ENCODE results near the gene BIN1. TPM values are rescaled to one million over a fixed set of nuclear protein-coding genes. Genes with fewer than 3 reads are reported as not detected.

Gene BIN1
- total RNA-seq, 2 experiments from 2014 or later: 1.5 to 14.1 TPM

DNA sequence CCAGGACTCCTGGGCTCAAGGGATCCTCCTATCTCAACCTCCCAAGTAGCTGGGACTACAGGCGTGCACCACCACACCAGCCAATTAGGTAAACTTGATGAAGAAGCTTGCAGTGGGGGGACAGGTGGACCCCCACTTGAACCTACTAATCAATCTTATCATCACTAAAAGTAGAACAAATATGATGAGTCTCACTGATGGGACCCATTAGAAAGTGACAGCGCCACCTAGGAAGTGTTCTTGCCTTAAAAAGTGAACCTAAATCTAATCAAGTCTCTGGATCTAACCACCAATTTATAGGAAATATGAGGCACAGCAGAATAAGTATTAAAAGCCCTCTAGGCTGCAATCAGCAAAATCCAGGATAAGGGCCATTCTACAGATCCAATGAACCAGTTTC is 79.2 kb downstream of the BIN1 start:
- POLR2A ChIA-PET: no interaction called here
- Histone ChIP-seq H3K4me1 (ENCODE audit: insufficient read depth, low read length, poor library complexity, severe bottlenecking) (no peaks in the 10 kb centered on the region), H3K4me2 (ENCODE audit: low read length) (no peak overlapping the region), H3K4me3 (ENCODE audit: low read depth, low read length, poor library complexity, severe bottlenecking) (no peak overlapping the region), H2AFZ (ENCODE audit: low read length) (no peak overlapping the region), H3K9me2 (ENCODE audit: insufficient read depth, low read length) (no peaks in the 10 kb centered on the region), H3K27ac (ENCODE audit: low read depth, low read length, poor library complexity, severe bottlenecking) (no peak overlapping the region), H3K79me2 (ENCODE audit: insufficient read depth, low read depth, low read length) (no peaks in the 10 kb centered on the region), H3K9me3 (ENCODE audit: low read length) (no peaks in the 10 kb centered on the region), H4K20me1 (ENCODE audit: insufficient read depth, low read length) (no peaks in the 10 kb centered on the region), H3K36me3 (ENCODE audit: insufficient read depth, low read length) (no peaks in the 10 kb centered on the region)
- CTCF ChIA-PET (ENCODE audit: unreplicated experiment): no interaction called here
- intact Hi-C loops (cut with micrococcal nuclease; ENCODE audit: unreplicated experiment): no loop called here
- DNase-seq (ENCODE audit: low spot score): peak; percentile 6
- no TSS peak for BruUV-seq (replicated peaks)
- TF ChIP-seq EZH2phosphoT487 (IDR thresholded peaks at IDR 0.05; ENCODE audit: borderline replicate concordance, low read depth, low read length): no peak
- TF ChIP-seq, protein P1, sequence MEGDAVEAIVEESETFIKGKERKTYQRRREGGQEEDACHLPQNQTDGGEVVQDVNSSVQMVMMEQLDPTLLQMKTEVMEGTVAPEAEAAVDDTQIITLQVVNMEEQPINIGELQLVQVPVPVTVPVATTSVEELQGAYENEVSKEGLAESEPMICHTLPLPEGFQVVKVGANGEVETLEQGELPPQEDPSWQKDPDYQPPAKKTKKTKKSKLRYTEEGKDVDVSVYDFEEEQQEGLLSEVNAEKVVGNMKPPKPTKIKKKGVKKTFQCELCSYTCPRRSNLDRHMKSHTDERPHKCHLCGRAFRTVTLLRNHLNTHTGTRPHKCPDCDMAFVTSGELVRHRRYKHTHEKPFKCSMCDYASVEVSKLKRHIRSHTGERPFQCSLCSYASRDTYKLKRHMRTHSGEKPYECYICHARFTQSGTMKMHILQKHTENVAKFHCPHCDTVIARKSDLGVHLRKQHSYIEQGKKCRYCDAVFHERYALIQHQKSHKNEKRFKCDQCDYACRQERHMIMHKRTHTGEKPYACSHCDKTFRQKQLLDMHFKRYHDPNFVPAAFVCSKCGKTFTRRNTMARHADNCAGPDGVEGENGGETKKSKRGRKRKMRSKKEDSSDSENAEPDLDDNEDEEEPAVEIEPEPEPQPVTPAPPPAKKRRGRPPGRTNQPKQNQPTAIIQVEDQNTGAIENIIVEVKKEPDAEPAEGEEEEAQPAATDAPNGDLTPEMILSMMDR (conservative IDR thresholded peaks at IDR 0.05; ENCODE audit: low read length): peak; percentile 66

DNA sequence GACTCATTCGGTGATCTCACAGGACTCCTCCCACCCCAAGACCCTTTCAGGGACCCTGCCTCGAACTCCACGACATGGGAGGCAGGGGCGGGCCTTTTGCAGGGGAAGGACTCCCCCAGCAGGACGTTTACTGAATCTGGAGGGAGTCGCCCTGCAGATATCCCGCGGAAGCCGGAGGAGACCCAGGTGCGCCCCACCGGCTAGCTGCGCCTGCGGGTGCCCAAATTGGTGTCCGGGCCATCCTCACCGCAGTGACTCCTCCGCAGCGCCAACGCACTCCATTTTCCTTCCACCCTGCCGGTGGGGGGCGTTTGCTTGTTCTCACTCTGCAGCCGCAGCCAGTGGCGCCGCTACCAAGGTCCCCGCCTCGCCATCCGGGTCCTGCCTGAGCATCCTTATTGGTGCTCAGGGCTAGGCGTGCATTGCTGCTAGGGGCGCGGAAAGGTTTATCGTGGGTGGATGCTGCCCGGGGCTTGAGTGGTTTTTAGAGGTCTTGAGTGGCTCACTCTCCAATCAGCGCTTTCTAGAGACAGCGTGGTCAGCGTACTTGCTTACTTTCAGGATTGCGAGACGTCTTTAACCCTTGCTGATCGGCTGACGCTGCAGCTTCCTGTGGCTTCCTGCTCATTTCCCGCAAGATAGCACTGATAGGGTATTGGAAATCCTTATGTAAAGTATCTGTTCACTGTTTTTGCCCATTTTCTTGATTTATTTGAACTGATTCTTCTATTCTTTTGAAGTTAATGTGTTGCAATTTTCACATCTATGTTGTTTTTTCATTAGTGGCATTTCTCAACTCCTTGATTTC is 81.4 kb downstream of the BIN1 start:
- Histone ChIP-seq H3K27ac (ENCODE audit: low read depth, low read length, poor library complexity, severe bottlenecking) (no peak overlapping the region), H4K20me1 (ENCODE audit: insufficient read depth, low read length) (no peaks in the 10 kb centered on the region), H3K36me3 (ENCODE audit: insufficient read depth, low read length) (no peaks in the 10 kb centered on the region), H3K4me2 (ENCODE audit: low read length) (peak overlapping the region; percentile 30), H3K9me2 (ENCODE audit: insufficient read depth, low read length) (no peaks in the 10 kb centered on the region), H3K4me1 (ENCODE audit: insufficient read depth, low read length, poor library complexity, severe bottlenecking) (no peaks in the 10 kb centered on the region), H3K9me3 (ENCODE audit: low read length) (no peaks in the 10 kb centered on the region), H2AFZ (ENCODE audit: low read length) (peak overlapping the region; percentile 85), H3K4me3 (ENCODE audit: low read depth, low read length, poor library complexity, severe bottlenecking) (peak overlapping the region; percentile 49), H3K79me2 (ENCODE audit: insufficient read depth, low read depth, low read length) (no peaks in the 10 kb centered on the region)
- peak; percentile 29 for DNase-seq (ENCODE audit: low spot score)
- intact Hi-C loops (cut with micrococcal nuclease; ENCODE audit: unreplicated experiment): no loop called here
- no peak for TF ChIP-seq EZH2phosphoT487 (IDR thresholded peaks at IDR 0.05; ENCODE audit: borderline replicate concordance, low read depth, low read length)
- TF ChIP-seq, protein P1 (conservative IDR thresholded peaks at IDR 0.05; ENCODE audit: low read length): peak; percentile 46
- no TSS peak for BruUV-seq (replicated peaks)
- CTCF ChIA-PET (ENCODE audit: unreplicated experiment): no interaction called here
- POLR2A ChIA-PET: no interaction called here

DNA sequence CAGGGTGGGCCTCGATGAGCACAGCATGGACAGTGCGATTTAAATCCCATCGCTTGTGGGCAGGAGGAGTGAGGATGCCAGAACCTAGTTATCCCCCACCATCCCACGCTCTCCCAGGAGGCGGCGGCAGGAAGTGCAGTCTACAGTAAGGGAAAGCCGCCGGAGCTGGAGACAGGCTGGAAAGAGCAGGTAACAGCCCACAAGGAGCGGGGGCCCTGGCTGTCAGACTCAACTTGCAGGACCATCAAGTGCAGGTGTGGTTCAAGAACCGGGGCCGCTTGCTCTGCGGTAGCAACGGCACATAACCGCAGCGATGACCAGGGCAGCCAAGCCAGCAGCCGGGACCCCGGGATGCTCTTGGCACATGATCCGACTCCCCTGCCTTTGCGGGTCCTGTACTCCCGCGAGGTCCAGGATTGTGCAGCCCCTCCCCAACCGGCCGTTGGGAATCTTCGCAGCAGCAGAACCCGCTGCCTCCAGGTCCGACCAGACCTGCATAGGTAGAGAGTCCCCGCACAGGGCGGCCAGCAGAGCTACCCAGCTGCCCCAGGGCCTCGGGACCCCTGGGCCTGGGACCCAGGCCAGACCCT is 82.1 kb downstream of the BIN1 start:
- no peaks in the 10 kb centered on the region for H3K9me2 ChIP-seq (ENCODE audit: insufficient read depth, low read length)
- no peak overlapping the region for H3K4me2 ChIP-seq (ENCODE audit: low read length)
- CTCF ChIA-PET (ENCODE audit: unreplicated experiment): no interaction called here
- TF ChIP-seq EZH2phosphoT487 (IDR thresholded peaks at IDR 0.05; ENCODE audit: borderline replicate concordance, low read depth, low read length): no peak
- TF ChIP-seq, protein P1 (conservative IDR thresholded peaks at IDR 0.05; ENCODE audit: low read length): no peak
- no TSS peak for BruUV-seq (replicated peaks)
- POLR2A ChIA-PET: no interaction called here
- no peak for DNase-seq (ENCODE audit: low spot score)
- no peak overlapping the region for H3K27ac ChIP-seq (ENCODE audit: low read depth, low read length, poor library complexity, severe bottlenecking)
- H4K20me1 ChIP-seq (ENCODE audit: insufficient read depth, low read length): no peaks in the 10 kb centered on the region
- H3K36me3 ChIP-seq (ENCODE audit: insufficient read depth, low read length): no peaks in the 10 kb centered on the region
- H3K9me3 ChIP-seq (ENCODE audit: low read length): no peaks in the 10 kb centered on the region
- no peaks in the 10 kb centered on the region for H3K4me1 ChIP-seq (ENCODE audit: insufficient read depth, low read length, poor library complexity, severe bottlenecking)
- no peak overlapping the region for H3K4me3 ChIP-seq (ENCODE audit: low read depth, low read length, poor library complexity, severe bottlenecking)
- no peaks in the 10 kb centered on the region for H3K79me2 ChIP-seq (ENCODE audit: insufficient read depth, low read depth, low read length)
- no peak overlapping the region for H2AFZ ChIP-seq (ENCODE audit: low read length)
- intact Hi-C loops (cut with micrococcal nuclease; ENCODE audit: unreplicated experiment): no loop called here
